Immature natural killer cell (primary cell): ENCODE measurements around the gene RICTOR. TPM values are rescaled to one million over a fixed set of nuclear protein-coding genes. Genes with fewer than 3 reads are reported as not detected.

ENCODE experiments used
- DNase-seq, 3 donors: peaks; one replicate each; pipeline ENCODE4 v3.0.0; 2022; ENCODE audit warnings: mixed read lengths in 1 of 3
- H3K27ac Mint-ChIP-seq, 6 donors: one replicate each; pipeline ENCODE4 v1.8.0; 2020; ENCODE audit warnings: mixed read lengths in 6 of 6, mild to moderate bottlenecking in 5 of 6, inconsistent platforms in 4 of 6, moderate library complexity in 3 of 6
- H3K27me3 Mint-ChIP-seq, 3 donors: one replicate each; pipeline ENCODE4 v1.8.0; 2020 to 2021; ENCODE audit warnings: low read depth in 3 of 3, mild to moderate bottlenecking in 3 of 3, mixed read lengths in 3 of 3, moderate library complexity in 3 of 3, inconsistent platforms in 1 of 3
- H3K36me3 Mint-ChIP-seq, 3 donors: one replicate each; pipeline ENCODE4 v1.8.0; 2020; ENCODE audit warnings: mixed read lengths in 3 of 3, inconsistent platforms in 2 of 3, mild to moderate bottlenecking in 2 of 3
- H3K4me1 Mint-ChIP-seq, 2 donors: one replicate each; pipeline ENCODE4 v1.8.0; 2020; ENCODE audit warnings: inconsistent platforms in 2 of 2, mild to moderate bottlenecking in 2 of 2, mixed read lengths in 2 of 2, moderate library complexity in 1 of 2
- H3K4me3 Mint-ChIP-seq, 5 donors: one replicate each; pipeline ENCODE4 v1.8.0; 2020; ENCODE audit warnings: mild to moderate bottlenecking in 5 of 5, mixed read lengths in 5 of 5, inconsistent platforms in 3 of 5, moderate library complexity in 3 of 5
- H3K9me3 Mint-ChIP-seq, 6 donors: one replicate each; pipeline ENCODE4 v1.8.0; 2020; ENCODE audit warnings: mild to moderate bottlenecking in 6 of 6, mixed read lengths in 6 of 6, inconsistent platforms in 4 of 6, moderate library complexity in 3 of 6
- polyA plus RNA-seq, 3 donors: library from polyadenylated mRNA; unstranded; fragments of 300-500 nt; fragmentation: Illumina TruSeq; gene quantifications; one replicate each; pipeline ENCODE4 v1.2.3, GENCODE V29; 2021

The RICTOR gene
- polyA plus RNA-seq, 3 donors from 2014 or later = 6.7 to 14.0 (median 7.4) TPM

DNA sequence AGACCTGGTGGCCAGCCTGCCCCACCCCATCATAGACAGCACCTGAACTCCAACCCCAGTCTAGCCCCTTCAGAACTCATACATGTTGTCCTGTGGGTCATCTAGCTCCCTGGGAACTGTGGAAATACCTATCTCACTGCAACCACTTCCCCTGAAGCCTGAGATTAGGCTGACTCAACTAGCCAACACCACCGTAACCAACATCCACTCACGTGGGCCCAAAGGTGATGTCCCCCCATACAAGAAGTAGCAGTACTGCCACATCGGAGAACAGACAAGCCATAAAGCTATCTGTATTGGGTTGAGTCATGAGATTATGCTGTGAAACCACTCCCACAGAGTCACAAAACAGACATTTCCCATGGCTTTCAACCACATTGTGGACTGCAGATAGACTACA is 181.8 kb downstream of the RICTOR start:
- DNase-seq = no peak
- Mint-ChIP-seq H3K27me3 (peaks cover 5 to 9% (median 5%) of the 10 kb centered on the region in 3 donors), H3K9me3 (peaks cover 0 to 7% (median 2%) of the 10 kb centered on the region in 6 donors), H3K36me3 (no peaks in the 10 kb centered on the region), H3K27ac (no peak overlapping the region), H3K4me3 (no peak overlapping the region), H3K4me1 (no peaks in the 10 kb centered on the region)

DNA sequence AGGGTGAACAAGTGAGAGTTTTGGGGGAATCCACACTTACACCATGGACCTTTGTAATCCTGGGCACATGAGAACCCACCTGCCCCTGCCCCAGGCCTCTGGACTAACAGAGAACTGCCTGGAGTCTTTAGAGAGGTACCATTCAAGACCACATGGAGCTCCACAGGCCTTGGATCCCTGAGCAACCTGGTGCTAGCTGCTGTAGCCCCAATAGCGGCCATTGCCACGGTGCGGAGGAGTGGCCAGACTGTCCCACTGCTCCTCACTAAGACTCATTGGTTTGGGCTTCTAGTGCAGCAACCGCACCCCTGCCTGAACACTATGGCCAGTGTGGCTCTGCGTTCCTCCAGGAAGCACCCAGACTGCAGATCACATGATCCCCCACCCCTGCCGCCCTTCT is 182.6 kb downstream of the RICTOR start:
- Mint-ChIP-seq H3K27ac (no peak overlapping the region), H3K36me3 (no peaks in the 10 kb centered on the region), H3K27me3 (peaks cover 5 to 9% (median 5%) of the 10 kb centered on the region in 3 donors), H3K9me3 (peaks cover 0 to 7% (median under 1%) of the 10 kb centered on the region in 6 donors), H3K4me3 (no peak overlapping the region), H3K4me1 (no peaks in the 10 kb centered on the region)
- DNase-seq = no peak

DNA sequence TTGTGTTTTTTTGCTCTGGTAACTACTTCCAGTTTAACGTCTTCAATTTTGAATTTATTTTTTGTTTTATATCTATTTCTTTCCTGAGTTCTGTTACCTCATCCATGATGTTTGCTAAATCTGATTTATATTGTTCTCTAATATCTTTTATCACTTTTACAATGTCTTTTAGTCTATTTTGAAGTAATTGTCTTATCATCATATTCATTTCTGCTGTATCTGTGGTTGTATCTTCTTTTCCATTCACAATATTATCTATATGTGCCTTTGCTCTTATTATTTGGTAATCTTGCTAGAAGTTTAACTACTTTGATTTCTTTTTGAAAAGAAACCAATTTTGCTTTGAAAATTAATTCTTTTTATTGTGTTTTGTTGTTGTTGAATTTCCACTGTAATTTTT is 184.8 kb downstream of the RICTOR start:
- Mint-ChIP-seq H3K9me3 (no peaks in the 10 kb centered on the region), H3K4me1 (no peaks in the 10 kb centered on the region), H3K27me3 (peaks cover 2 to 7% (median 7%) of the 10 kb centered on the region in 3 donors), H3K4me3 (no peak overlapping the region), H3K36me3 (no peaks in the 10 kb centered on the region), H3K27ac (no peak overlapping the region)
- no peak for DNase-seq

DNA sequence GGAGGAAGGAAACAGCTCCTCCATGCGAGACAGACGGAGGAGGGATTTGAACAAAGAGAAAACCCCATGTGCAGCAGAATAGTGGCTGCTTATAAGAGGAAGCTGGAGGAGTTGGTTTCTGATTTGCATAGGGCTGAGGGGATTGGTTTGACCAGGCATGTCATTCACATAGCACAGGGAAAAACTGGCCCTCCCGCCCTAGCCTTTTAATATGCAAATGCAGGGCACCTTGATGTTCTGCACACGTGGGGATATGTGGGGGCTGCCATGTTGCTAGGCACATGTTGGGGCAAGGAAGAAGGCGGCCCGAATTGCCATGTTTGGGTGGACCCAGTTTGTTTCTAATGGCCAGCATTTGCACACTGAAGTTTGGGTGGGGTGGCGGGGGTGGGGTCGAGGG is 186.2 kb downstream of the RICTOR start:
- Mint-ChIP-seq H3K27ac (no peak overlapping the region), H3K27me3 (peaks cover 2 to 7% (median 3%) of the 10 kb centered on the region in 3 donors), H3K4me1 (no peaks in the 10 kb centered on the region), H3K36me3 (no peaks in the 10 kb centered on the region), H3K9me3 (no peaks in the 10 kb centered on the region), H3K4me3 (no peak overlapping the region)
- no peak for DNase-seq

Other genes with a start within 250 kb of the RICTOR start
- gene OSMR, start 228.4 kb downstream of the RICTOR start, polyA plus RNA-seq = under 1 TPM in 1 of 3 donors, not detected in 2; 0.20 TPM
- gene FYB1, start 145.2 kb upstream of the RICTOR start, polyA plus RNA-seq = 100 to 1,000 TPM in 1 of 3 donors, 10 to 100 TPM in 2; 50.6 to 205 (median 80.2) TPM